Right lobe of liver (tissue), 6 donors: ENCODE results near the gene RNASEH2C. TPM values are rescaled to one million over a fixed set of nuclear protein-coding genes. Genes with fewer than 3 reads are reported as not detected.
"Not testable (repeated sequence)": the region's sequence is repeated elsewhere in the genome, so short reads cannot be mapped to it uniquely, and the experiment has no call there.

Experiments used
- ATAC-seq, 4 donors: fragments of 200-7000 bp; cut with Tn5 transposase; one replicate each; pipeline ENCODE4 v1.9.1; 2020; ENCODE audit warnings: mild to moderate bottlenecking in 4 of 4, moderate library complexity in 4 of 4
- DNase-seq, 3 donors: peaks; one replicate each; pipeline ENCODE4 v3.0.0-alpha.2; 2020
- H3K27ac ChIP-seq, 3 donors: fragments of 200-600 bp; one replicate each; pipeline ENCODE4 v1.8.0; 2022
- H3K27me3 ChIP-seq, 2 donors: fragments of 200-600 bp; one replicate each; pipeline ENCODE4 v1.8.0; 2022
- H3K36me3 ChIP-seq, 4 donors: fragments of 200-600 bp; sonication (generic) in 1 of 4; one replicate each; pipeline versions ENCODE4 v1.5.1 to v1.8.0; 2017 to 2022; ENCODE audit warnings: control low read depth in 1 of 4
- H3K4me1 ChIP-seq, 4 donors: fragments of 200-600 bp; sonication (generic) in 1 of 4; one replicate each; pipeline versions ENCODE4 v1.5.1 to v1.8.0; 2017 to 2022; ENCODE audit warnings: control low read depth in 1 of 4
- H3K4me3 ChIP-seq, 3 donors: fragments of 200-600 bp; one replicate each; pipeline ENCODE4 v1.8.0; 2022
- H3K9me3 ChIP-seq, 4 donors: fragments of 200-600 bp; sonication (generic) in 1 of 4; one replicate each; pipeline versions ENCODE4 v1.5.1 to v1.8.0; 2017 to 2022; ENCODE audit warnings: control low read depth in 1 of 4
- CTCF ChIP-seq, 4 donors: fragments of 200-600 bp in 3 of 4; fragments of 450-650 bp in 1 of 4; IDR thresholded peaks; one replicate each; pipeline versions ENCODE4 v1.5.1 to v1.8.0; 2016 to 2022; ENCODE audit warnings: antibody characterized with exemption in 4 of 4, mild to moderate bottlenecking in 2 of 4
- POLR2A ChIP-seq: fragments of 450-650 bp; IDR thresholded peaks from one replicate; pipeline ENCODE4 v1.6.1; 2017; ENCODE audit warnings: antibody characterized with exemption, mild to moderate bottlenecking
- WGBS: methylation state at CpG from one replicate; pipeline ENCODE4 v1.1.6; 2018; ENCODE audit warnings: low coverage, low lambda C conversion rate; ENCODE audit not compliant: insufficient coverage; ENCODE audit errors: missing lambda C conversion rate; 5-methylcytosine and 5-hydroxymethylcytosine counted together
- intact Hi-C, 2 donors: fragments of 100-400 bp; cut with DNase I; formaldehyde crosslinking; loops; one replicate each; pipeline versions ENCODE4 v1.11.2 to v1.14.1; 2022
- total RNA-seq, 6 experiments: library from RNA; depleted of rRNA in 2 of 6; stranded (reverse); fragments of >200 nt in 2 of 6; fragmentation: NEBNext Ultra II Directional in 3 of 6; extraction: Animal tissue kit (Norgen Biotek cat#: 25700) in 3 of 6; gene quantifications; one replicate each; pipeline versions ENCODE4 v1.1.0 to v1.2.4, GENCODE V29; 2016 to 2023
- donor health status: DM: no; HTN: yes; CAD: no.
- donor health status: DM: no; HTN: no; CAD: no.
- donor health status: DM: no; HTN: no; CAD: no.
- donor health status: DM: no; HTN: yes; CAD: no.
- donor health status: DM: no; HTN: yes; CAD: no.

The RNASEH2C gene
- total RNA-seq, 6 experiments from 2014 or later, result 16.8 to 39.1 (median 26.1) TPM

- H3K4me1 ChIP-seq, H3K36me3 ChIP-seq, H3K27ac ChIP-seq, H3K27me3 ChIP-seq, H3K9me3 ChIP-seq: not testable (repeated sequence)
- ATAC-seq, result peak in 1 of 4 donors; percentile 17
- peak overlapping the region in 1 of 3 donors; percentile 17 for H3K4me3 ChIP-seq
- peak; percentile 62 to 73 (median 68) for DNase-seq
- WGBS, result 0% methylated on average over 9 of the region's 14 CpGs
- peak; percentile 47 to 71 (median 68) for TF ChIP-seq CTCF (IDR thresholded peaks at IDR 0.05)
- intact Hi-C loops, result loop anchor here in 1 of 2 donors (10.0 kb wide), 1 partner anchor 82 kb away; no protein-coding TSS in a partner anchor
Measured at GRCh38 chr11:65706303-65706763, 14.3 kb downstream of the RNASEH2C start.

DNA sequence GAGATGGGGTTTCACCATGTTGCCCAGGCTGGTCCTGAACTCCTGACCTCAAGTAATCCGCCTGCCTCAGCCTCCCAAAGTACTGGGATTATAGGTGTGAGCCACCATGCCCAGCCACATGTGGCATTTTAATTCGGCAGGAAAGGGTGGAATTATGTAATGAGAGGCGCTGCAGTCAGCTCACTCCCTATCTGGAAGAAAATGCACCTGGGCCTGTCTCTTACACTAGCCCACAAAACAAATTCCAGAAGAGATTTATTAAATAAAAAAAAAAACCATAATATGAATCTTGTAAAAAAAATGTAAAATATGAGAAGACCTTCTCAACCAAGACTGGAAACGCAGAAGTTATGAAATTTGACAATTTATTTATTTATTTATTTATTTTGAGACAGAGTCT lies 16.8 kb downstream of the RNASEH2C start:
- Histone ChIP-seq H3K4me3 (no peak overlapping the region), H3K27ac (no peak overlapping the region), H3K27me3 (no peaks in the 10 kb centered on the region), H3K4me1 (peaks cover 0 to 4% (median 0%) of the 10 kb centered on the region in 4 donors), H3K9me3 (no peaks in the 10 kb centered on the region), H3K36me3 (no peaks in the 10 kb centered on the region)
- DNase-seq, result no peak
- ATAC-seq, result no peak
- 61% methylated on average over 4 of the region's 4 CpGs for WGBS
- TF ChIP-seq POLR2A (no peak), CTCF (IDR thresholded peaks at IDR 0.05) (no peak)
- intact Hi-C loops, result loop anchor here in 1 of 2 donors (10.0 kb wide), 1 partner anchor 79 kb away; no protein-coding TSS in a partner anchor

- Histone ChIP-seq H3K36me3 (no peaks in the 10 kb centered on the region), H3K27me3 (no peaks in the 10 kb centered on the region), H3K4me3 (no peak overlapping the region), H3K9me3 (no peaks in the 10 kb centered on the region), H3K4me1 (peaks cover 0 to 4% (median 0%) of the 10 kb centered on the region in 4 donors), H3K27ac (no peak overlapping the region)
- no peak for ATAC-seq
- 75% methylated on average over 1 of the region's 1 CpG for WGBS
- TF ChIP-seq POLR2A (no peak), CTCF (IDR thresholded peaks at IDR 0.05) (no peak)
- intact Hi-C loops, result loop anchor here in 1 of 2 donors (10.0 kb wide), 1 partner anchor 77 kb away; no protein-coding TSS in a partner anchor
- DNase-seq, result no peak
Measured at GRCh38 chr11:65701686-65702085, 18.9 kb downstream of the RNASEH2C start.

GRCh38 chr11:65700399-65700798 lies 20.2 kb downstream of the RNASEH2C start:
- TF ChIP-seq CTCF (IDR thresholded peaks at IDR 0.05) (no peak), POLR2A (no peak)
- DNase-seq, result no peak
- H3K9me3 ChIP-seq, result no peaks in the 10 kb centered on the region
- 81% methylated on average over 3 of the region's 3 CpGs for WGBS
- H3K27me3 ChIP-seq, result no peaks in the 10 kb centered on the region
- no peak overlapping the region for H3K4me3 ChIP-seq
- no peaks in the 10 kb centered on the region for H3K36me3 ChIP-seq
- H3K4me1 ChIP-seq, result peaks cover 0 to 9% (median 0%) of the 10 kb centered on the region in 4 donors
- H3K27ac ChIP-seq, result no peak overlapping the region
- intact Hi-C loops, result loop anchor here in 1 of 2 donors (10.0 kb wide), 1 partner anchor 76 kb away; no protein-coding TSS in a partner anchor
- peak; percentile 30 to 73 (median 44) for ATAC-seq
